ENCODE data around the gene KCNC3. TPM values are rescaled to one million over a fixed set of nuclear protein-coding genes. Genes with fewer than 3 reads are reported as not detected.
A peak's percentile ranks its signal among the peaks of the same experiment; 100 is the strongest.

Gene KCNC3
- total RNA-seq, 1 donor from 2014 or later = 0.46 TPM

GRCh38 chr19:50362656-50363424 lies 33.7 kb upstream of the KCNC3 start:
- TF ChIP-seq CTCF (IDR thresholded peaks at IDR 0.05; ENCODE audit: insufficient read depth, low read length, poor library complexity, severe bottlenecking) = no peak
- no peak for DNase-seq (ENCODE audit: low read depth)

GRCh38 chr19:50362030-50362412 lies 32.8 kb upstream of the KCNC3 start:
- no peak for TF ChIP-seq CTCF (IDR thresholded peaks at IDR 0.05; ENCODE audit: insufficient read depth, low read length, poor library complexity, severe bottlenecking)
- no peaks in the 10 kb centered on the region for H3K36me3 ChIP-seq (ENCODE audit: control insufficient read depth, insufficient read depth, low read length)
- H3K27me3 ChIP-seq (ENCODE audit: control insufficient read depth, insufficient read depth, low read length) = no peaks in the 10 kb centered on the region
- DNase-seq (ENCODE audit: low read depth) = no peak
- H3K4me3 ChIP-seq (ENCODE audit: low read depth, low read length) = no peak overlapping the region

More at GRCh38 chr19:50362656-50363424, 33.7 kb upstream of the KCNC3 start:
- no peak overlapping the region for H3K4me3 ChIP-seq (ENCODE audit: low read depth, low read length)
- no peaks in the 10 kb centered on the region for H3K36me3 ChIP-seq (ENCODE audit: control insufficient read depth, insufficient read depth, low read length)
- no peaks in the 10 kb centered on the region for H3K27me3 ChIP-seq (ENCODE audit: control insufficient read depth, insufficient read depth, low read length)

GRCh38 chr19:50361290-50362029 lies 32.3 kb upstream of the KCNC3 start:
- Histone ChIP-seq H3K36me3 (ENCODE audit: control insufficient read depth, insufficient read depth, low read length) (no peaks in the 10 kb centered on the region), H3K27me3 (ENCODE audit: control insufficient read depth, insufficient read depth, low read length) (no peaks in the 10 kb centered on the region), H3K4me3 (ENCODE audit: low read depth, low read length) (no peak overlapping the region)
- TF ChIP-seq CTCF (IDR thresholded peaks at IDR 0.05; ENCODE audit: insufficient read depth, low read length, poor library complexity, severe bottlenecking) = no peak
- no peak for DNase-seq (ENCODE audit: low read depth)

GRCh38 chr19:50359328-50359818 lies 30.2 kb upstream of the KCNC3 start:
- DNase-seq (ENCODE audit: low read depth) = no peak
- H3K36me3 ChIP-seq (ENCODE audit: control insufficient read depth, insufficient read depth, low read length) = no peaks in the 10 kb centered on the region
- no peak for TF ChIP-seq CTCF (IDR thresholded peaks at IDR 0.05; ENCODE audit: insufficient read depth, low read length, poor library complexity, severe bottlenecking)
- no peaks in the 10 kb centered on the region for H3K27me3 ChIP-seq (ENCODE audit: control insufficient read depth, insufficient read depth, low read length)
- H3K4me3 ChIP-seq (ENCODE audit: low read depth, low read length) = no peak overlapping the region

- TF ChIP-seq CTCF (IDR thresholded peaks at IDR 0.05; ENCODE audit: insufficient read depth, low read length, poor library complexity, severe bottlenecking) = no peak
- no peak for DNase-seq (ENCODE audit: low read depth)
- H3K27me3 ChIP-seq (ENCODE audit: control insufficient read depth, insufficient read depth, low read length) = no peaks in the 10 kb centered on the region
- H3K36me3 ChIP-seq (ENCODE audit: control insufficient read depth, insufficient read depth, low read length) = no peaks in the 10 kb centered on the region
- H3K4me3 ChIP-seq (ENCODE audit: low read depth, low read length) = peak overlapping the region; percentile 44
Measured at GRCh38 chr19:50358483-50359327, 29.5 kb upstream of the KCNC3 start.

Measured in kidney epithelial cell (primary cell).